ENCODE data around the gene TMEM245.

DNA sequence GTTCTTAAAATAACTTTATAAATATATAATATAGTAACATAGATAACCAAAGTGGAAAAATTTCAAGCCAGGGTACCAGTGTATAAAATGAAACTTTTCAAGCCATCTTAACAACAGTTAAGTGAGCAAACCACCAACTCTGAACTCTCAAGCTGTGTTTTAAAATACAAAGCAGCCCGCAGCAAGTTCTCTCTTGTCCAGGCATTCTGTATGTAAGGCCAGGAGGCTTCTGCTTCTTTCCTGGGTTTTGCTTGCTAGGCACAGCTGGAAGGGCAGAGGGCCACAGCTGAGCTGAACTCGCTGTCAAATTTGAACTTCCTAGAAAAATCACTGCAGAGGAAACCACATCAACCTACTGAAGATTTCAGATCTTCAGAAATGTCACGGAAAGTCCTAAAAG, 99.6 kb downstream of the TMEM245 start:
- TF ChIP-seq, protein P1, sequence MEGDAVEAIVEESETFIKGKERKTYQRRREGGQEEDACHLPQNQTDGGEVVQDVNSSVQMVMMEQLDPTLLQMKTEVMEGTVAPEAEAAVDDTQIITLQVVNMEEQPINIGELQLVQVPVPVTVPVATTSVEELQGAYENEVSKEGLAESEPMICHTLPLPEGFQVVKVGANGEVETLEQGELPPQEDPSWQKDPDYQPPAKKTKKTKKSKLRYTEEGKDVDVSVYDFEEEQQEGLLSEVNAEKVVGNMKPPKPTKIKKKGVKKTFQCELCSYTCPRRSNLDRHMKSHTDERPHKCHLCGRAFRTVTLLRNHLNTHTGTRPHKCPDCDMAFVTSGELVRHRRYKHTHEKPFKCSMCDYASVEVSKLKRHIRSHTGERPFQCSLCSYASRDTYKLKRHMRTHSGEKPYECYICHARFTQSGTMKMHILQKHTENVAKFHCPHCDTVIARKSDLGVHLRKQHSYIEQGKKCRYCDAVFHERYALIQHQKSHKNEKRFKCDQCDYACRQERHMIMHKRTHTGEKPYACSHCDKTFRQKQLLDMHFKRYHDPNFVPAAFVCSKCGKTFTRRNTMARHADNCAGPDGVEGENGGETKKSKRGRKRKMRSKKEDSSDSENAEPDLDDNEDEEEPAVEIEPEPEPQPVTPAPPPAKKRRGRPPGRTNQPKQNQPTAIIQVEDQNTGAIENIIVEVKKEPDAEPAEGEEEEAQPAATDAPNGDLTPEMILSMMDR (IDR thresholded peaks at IDR 0.05 in 2 of 3, conservative IDR thresholded peaks at IDR 0.05 in 1 of 3; ENCODE audit: borderline replicate concordance in 1 of 3, insufficient read depth in 1 of 3, low read depth in 2 of 3, low read length in 2 of 3) = no peak
- TF ChIP-seq POLR2AphosphoS5 (IDR thresholded peaks at IDR 0.05; ENCODE audit: low read depth, low read length) (no peak), EZH2phosphoT487 (IDR thresholded peaks at IDR 0.05; ENCODE audit: borderline replicate concordance) (no peak), SP1 (IDR thresholded peaks at IDR 0.05; ENCODE audit: low read depth) (no peak), RAD21 (IDR thresholded peaks at IDR 0.05; ENCODE audit: low read depth) (no peak), FOSL1 (IDR thresholded peaks at IDR 0.05; ENCODE audit: low read depth) (no peak)
